Lower leg skin (tissue), 4 donors: ENCODE measurements around the gene PSMC2. TPM values are rescaled to one million over a fixed set of nuclear protein-coding genes. Genes with fewer than 3 reads are reported as not detected.

Source experiments
- DNase-seq, 2 donors: peaks; one replicate each; pipeline ENCODE4 v3.0.0-alpha.2; 2019; ENCODE audit warnings: low spot score in 2 of 2
- H3K4me3 ChIP-seq: fragments of 200-600 bp; sonication (generic); 2 replicates; pipeline ENCODE4 v1.5.1; 2017; ENCODE audit warnings: mild to moderate bottlenecking, low read depth; ENCODE audit not compliant: poor library complexity, severe bottlenecking
- CTCF ChIP-seq, 3 donors: fragments of 450-650 bp; IDR thresholded peaks; one replicate each; pipeline ENCODE4 v1.5.1; 2016; ENCODE audit warnings: antibody characterized with exemption in 3 of 3, mild to moderate bottlenecking in 3 of 3, moderate library complexity in 2 of 3
- POLR2A ChIP-seq, 2 donors: fragments of 450-650 bp; IDR thresholded peaks; one replicate each; pipeline ENCODE4 v1.6.1; 2016 to 2017; ENCODE audit warnings: antibody characterized with exemption in 2 of 2, mild to moderate bottlenecking in 1 of 2, moderate library complexity in 1 of 2
- WGBS, 2 donors: methylation state at CpG; one replicate each; pipeline ENCODE4 v1.1.5; 2018; 5-methylcytosine and 5-hydroxymethylcytosine counted together
- intact Hi-C: fragments of 100-400 bp; cut with DNase I; formaldehyde crosslinking; loops from one replicate; pipeline ENCODE4 v1.15.0; 2023; ENCODE audit warnings: low total_unique reads
- total RNA-seq, 4 donors: library from RNA; depleted of rRNA; stranded (reverse); fragments of >200 nt; gene quantifications; one replicate each; pipeline ENCODE4 v1.1.0, GENCODE V29; 2016

The PSMC2 gene
- total RNA-seq, 4 donors from 2014 or later, result 75.3 to 124 (median 107) TPM

- intact Hi-C loops, result no loop called here
- TF ChIP-seq POLR2A (IDR thresholded peaks at IDR 0.05) (no peak), CTCF (IDR thresholded peaks at IDR 0.05) (no peak)
- DNase-seq, result no peak
- 78 to 85% methylated on average over 3 of the region's 3 CpGs for WGBS, 2 donors
- H3K4me3 ChIP-seq, result no peak overlapping the region
These were observed 70.8 kb downstream of the PSMC2 start for GRCh38 chr7:103418241-103418640.

Other genes starting within 250 kb of the PSMC2 start
- 10 to 100 TPM in 1 of 4 donors, 1 to 10 TPM in 3; 5.6 to 12.0 (median 8.5) TPM for gene NAPEPLD, start 198.5 kb upstream of the PSMC2 start, total RNA-seq
- 10 to 100 TPM; 43.3 to 49.5 (median 47.5) TPM for gene PMPCB, start 50.2 kb upstream of the PSMC2 start, total RNA-seq
- 10 to 100 TPM in 3 of 4 donors, 1 to 10 TPM in 1; 8.7 to 17.9 (median 11.0) TPM for gene DNAJC2, start 2.9 kb upstream of the PSMC2 start, total RNA-seq
- 1 to 10 TPM in 2 of 4 donors, under 1 TPM in 2; 0.51 to 2.5 (median 1.0) TPM for gene SLC26A5, start 98.6 kb downstream of the PSMC2 start, total RNA-seq